Activated naive CD4-positive, alpha-beta T cell treated with anti-CD3 and anti-CD28 coated beads for 36 hours (primary cell): ENCODE data around the gene ZFYVE1. TPM values are rescaled to one million over a fixed set of nuclear protein-coding genes. Genes with fewer than 3 reads are reported as not detected.
A peak's percentile ranks its signal among the peaks of the same experiment; 100 is the strongest.

Experiments used
- CTCF ChIA-PET: fragments of 350-600 bp; sonication (Branson Sonifier 250); formaldehyde crosslinking; loops from one replicate; lab custom pipeline; 2021; ENCODE audit warnings: antibody characterized with exemption; lab: Charles Lee
- DNase-seq: peaks from one replicate; pipeline ENCODE4 v3.0.0-alpha.2; 2020
- H3K27ac Mint-ChIP-seq: one replicate; pipeline ENCODE4 v1.8.0; 2021; ENCODE audit warnings: mild to moderate bottlenecking, mixed read lengths
- H3K27me3 Mint-ChIP-seq: one replicate; pipeline ENCODE4 v1.8.0; 2021; ENCODE audit warnings: low read depth, mixed read lengths
- H3K36me3 Mint-ChIP-seq: one replicate; pipeline ENCODE4 v1.8.0; 2021; ENCODE audit warnings: low read depth, mixed read lengths
- H3K4me1 Mint-ChIP-seq: one replicate; pipeline ENCODE4 v1.8.0; 2021; ENCODE audit warnings: low read depth, mixed read lengths
- H3K4me3 Mint-ChIP-seq: one replicate; pipeline ENCODE4 v1.8.0; 2021; ENCODE audit warnings: mild to moderate bottlenecking, moderate library complexity, mixed read lengths
- H3K9me3 Mint-ChIP-seq: one replicate; pipeline ENCODE4 v1.8.0; 2021; ENCODE audit warnings: mixed read lengths
- intact Hi-C: fragments of 100-400 bp; cut with micrococcal nuclease; formaldehyde crosslinking; loops from one replicate; pipeline ENCODE4 v1.15.1; 2023
- total RNA-seq, 2 experiments: library from RNA; stranded (reverse); gene quantifications; one replicate each; pipeline ENCODE4 v1.2.3, GENCODE V29; 2021

The ZFYVE1 gene
- total RNA-seq, 2 experiments from 2014 or later: 8.5 to 9.2 TPM

- Mint-ChIP-seq H3K9me3 (no peaks in the 10 kb centered on the region), H3K36me3 (peaks cover 2% of the 10 kb centered on the region), H3K27ac (peak within 1 kb of the TSS; percentile 56), H3K27me3 (no peaks in the 10 kb centered on the region), H3K4me3 (peak within 1 kb of the TSS; percentile 94), H3K4me1 (peaks cover 6% of the 10 kb centered on the region)
- CTCF ChIA-PET: interaction anchor here (0.9 to 1.7 kb wide), 2 partner anchors 21 to 23 kb away, joined by 3 to 4 read pairs; no protein-coding TSS in a partner anchor
- peak; percentile 96 for DNase-seq
- intact Hi-C loops: loop anchor here (1.0 to 10.0 kb wide), 8 partner anchors 18 to 566 kb away; partner anchors contain the start of genes DPF3, PSEN1, RBM25 and RIOX1
Observed at GRCh38 chr14:72926292-72927028, 100.4 kb downstream of the ZFYVE1 start, which contains the start of gene DCAF4. DCAF4 (plus strand) TSS chr14:72926464; CDS start chr14:72937979, 11,515 bp downstream.

GRCh38 chr14:72925815-72926291 is 101.1 kb downstream of the ZFYVE1 start:
- peaks cover 2% of the 10 kb centered on the region for H3K36me3 Mint-ChIP-seq
- no peak for DNase-seq
- no peaks in the 10 kb centered on the region for H3K9me3 Mint-ChIP-seq
- no peaks in the 10 kb centered on the region for H3K27me3 Mint-ChIP-seq
- peaks cover 4% of the 10 kb centered on the region for H3K4me1 Mint-ChIP-seq
- intact Hi-C loops: loop anchor here (1.0 to 10.0 kb wide), 8 partner anchors 17 to 566 kb away; partner anchors contain the start of genes DPF3, PSEN1, RBM25 and RIOX1
- CTCF ChIA-PET: interaction anchor here (1.0 to 1.7 kb wide), 2 partner anchors 22 to 410 kb away, joined by 4 read pairs; no protein-coding TSS in a partner anchor
- H3K27ac Mint-ChIP-seq: no peak overlapping the region
- peak overlapping the region; percentile 94 for H3K4me3 Mint-ChIP-seq

GRCh38 chr14:72925171-72925759 is 101.6 kb downstream of the ZFYVE1 start:
- Mint-ChIP-seq H3K9me3 (no peaks in the 10 kb centered on the region), H3K27ac (no peak overlapping the region), H3K36me3 (peaks cover 2% of the 10 kb centered on the region), H3K27me3 (no peaks in the 10 kb centered on the region), H3K4me1 (no peaks in the 10 kb centered on the region), H3K4me3 (peak overlapping the region; percentile 94)
- CTCF ChIA-PET: interaction anchor here (0.7 to 1.7 kb wide), 4 partner anchors 21 to 409 kb away, joined by 3 to 6 read pairs (median 4); no protein-coding TSS in a partner anchor
- no peak for DNase-seq
- intact Hi-C loops: loop anchor here (5.0 to 10.0 kb wide), 2 partner anchors 540 to 567 kb away; partner anchors contain the start of gene RIOX1

- H3K27ac Mint-ChIP-seq: no peak overlapping the region
- no peak for DNase-seq
- intact Hi-C loops: loop anchor here (10.0 kb wide), 1 partner anchor 540 kb away; no protein-coding TSS in a partner anchor
- H3K9me3 Mint-ChIP-seq: no peaks in the 10 kb centered on the region
- CTCF ChIA-PET: interaction anchor here (0.5 to 1.7 kb wide), 3 partner anchors 10 to 407 kb away, joined by 3 to 6 read pairs (median 5); no protein-coding TSS in a partner anchor
- no peaks in the 10 kb centered on the region for H3K27me3 Mint-ChIP-seq
- H3K36me3 Mint-ChIP-seq: no peaks in the 10 kb centered on the region
- H3K4me3 Mint-ChIP-seq: no peak overlapping the region
- no peaks in the 10 kb centered on the region for H3K4me1 Mint-ChIP-seq
Observed at GRCh38 chr14:72924337-72924736, 102.6 kb downstream of the ZFYVE1 start.

GRCh38 chr14:72921396-72921795 is 105.5 kb downstream of the ZFYVE1 start:
- intact Hi-C loops: loop anchor here (10.0 kb wide), 1 partner anchor 543 kb away; no protein-coding TSS in a partner anchor
- Mint-ChIP-seq H3K27me3 (no peaks in the 10 kb centered on the region), H3K4me3 (no peak overlapping the region), H3K27ac (no peak overlapping the region), H3K9me3 (no peaks in the 10 kb centered on the region), H3K4me1 (no peaks in the 10 kb centered on the region), H3K36me3 (no peaks in the 10 kb centered on the region)
- no peak for DNase-seq
- CTCF ChIA-PET: interaction anchor here (0.6 kb wide), 1 partner anchor 18 kb away, joined by 3 read pairs; no protein-coding TSS in a partner anchor

- no peaks in the 10 kb centered on the region for H3K36me3 Mint-ChIP-seq
- no peak for DNase-seq
- H3K4me1 Mint-ChIP-seq: no peaks in the 10 kb centered on the region
- peaks cover 2% of the 10 kb centered on the region for H3K27me3 Mint-ChIP-seq
- no peak overlapping the region for H3K4me3 Mint-ChIP-seq
- no peaks in the 10 kb centered on the region for H3K9me3 Mint-ChIP-seq
- intact Hi-C loops: loop anchor here (10.0 kb wide), 1 partner anchor 545 kb away; no protein-coding TSS in a partner anchor
- CTCF ChIA-PET: interaction anchor here (0.6 kb wide), 1 partner anchor 9 kb away, joined by 3 read pairs; no protein-coding TSS in a partner anchor
- no peak overlapping the region for H3K27ac Mint-ChIP-seq
Observed at GRCh38 chr14:72920008-72920407, 106.9 kb downstream of the ZFYVE1 start.

Other genes starting within 250 kb of the ZFYVE1 start
- gene DPF3, start 133.0 kb downstream of the ZFYVE1 start, total RNA-seq: under 1 TPM; 0.29 to 0.47 TPM
- 10 to 100 TPM; 13.3 to 16.4 TPM for gene DCAF4, start 100.6 kb downstream of the ZFYVE1 start, total RNA-seq
- gene RBM25, start 31.4 kb upstream of the ZFYVE1 start, total RNA-seq: 10 to 100 TPM; 86.3 to 93.6 TPM
- 10 to 100 TPM; 24.5 to 26.0 TPM for gene PSEN1, start 109.4 kb upstream of the ZFYVE1 start, total RNA-seq
- 1 to 10 TPM; 1.0 TPM for gene PAPLN, start 210.4 kb upstream of the ZFYVE1 start, total RNA-seq